Measurements from ENCODE around the gene FBXO7.

FBXO7 gene

GRCh38 chr22:32515084-32515483, 40.5 kb downstream of the FBXO7 start:
- no peak overlapping the region for H3K27ac ChIP-seq
- TF ChIP-seq CTCF (conservative IDR thresholded peaks at IDR 0.05; ENCODE audit: low read depth, low read length): no peak
- no peak overlapping the region for H3K4me2 ChIP-seq
- no peak overlapping the region for H2AFZ ChIP-seq (ENCODE audit: low read depth)
- H3K27me3 ChIP-seq (ENCODE audit: insufficient read depth, low read depth): no peaks in the 10 kb centered on the region
- no peaks in the 10 kb centered on the region for H3K36me3 ChIP-seq (ENCODE audit: insufficient read depth)
- H3K4me3 ChIP-seq (IDR thresholded peaks at IDR 0.05; ENCODE audit: insufficient read depth, low read depth, low read length): no peak overlapping the region
- no peaks in the 10 kb centered on the region for H4K20me1 ChIP-seq (ENCODE audit: insufficient read depth)
- no peaks in the 10 kb centered on the region for H3K4me1 ChIP-seq (ENCODE audit: low read depth, poor library complexity, severe bottlenecking)
- no peaks in the 10 kb centered on the region for H3K79me2 ChIP-seq (ENCODE audit: insufficient read depth, low read depth)
- H3K9ac ChIP-seq: no peak overlapping the region

GRCh38 chr22:32517488-32517887, 42.9 kb downstream of the FBXO7 start:
- Histone ChIP-seq H3K79me2 (ENCODE audit: insufficient read depth, low read depth) (no peaks in the 10 kb centered on the region), H3K4me2 (no peak overlapping the region), H2AFZ (ENCODE audit: low read depth) (no peak overlapping the region), H3K27ac (no peak overlapping the region), H3K4me3 (IDR thresholded peaks at IDR 0.05; ENCODE audit: insufficient read depth, low read depth, low read length) (no peak overlapping the region), H3K36me3 (ENCODE audit: insufficient read depth) (no peaks in the 10 kb centered on the region), H3K4me1 (ENCODE audit: low read depth, poor library complexity, severe bottlenecking) (no peaks in the 10 kb centered on the region), H4K20me1 (ENCODE audit: insufficient read depth) (no peaks in the 10 kb centered on the region), H3K9ac (no peak overlapping the region), H3K27me3 (ENCODE audit: insufficient read depth, low read depth) (no peaks in the 10 kb centered on the region)
- TF ChIP-seq CTCF (conservative IDR thresholded peaks at IDR 0.05; ENCODE audit: low read depth, low read length): no peak

GRCh38 chr22:32517921-32518320, 43.3 kb downstream of the FBXO7 start:
- H3K27ac ChIP-seq: no peak overlapping the region
- no peaks in the 10 kb centered on the region for H3K27me3 ChIP-seq (ENCODE audit: insufficient read depth, low read depth)
- H3K79me2 ChIP-seq (ENCODE audit: insufficient read depth, low read depth): no peaks in the 10 kb centered on the region
- no peaks in the 10 kb centered on the region for H3K36me3 ChIP-seq (ENCODE audit: insufficient read depth)
- H3K4me2 ChIP-seq: no peak overlapping the region
- no peaks in the 10 kb centered on the region for H4K20me1 ChIP-seq (ENCODE audit: insufficient read depth)
- H3K4me1 ChIP-seq (ENCODE audit: low read depth, poor library complexity, severe bottlenecking): no peaks in the 10 kb centered on the region
- TF ChIP-seq CTCF (conservative IDR thresholded peaks at IDR 0.05; ENCODE audit: low read depth, low read length): no peak
- H3K4me3 ChIP-seq (IDR thresholded peaks at IDR 0.05; ENCODE audit: insufficient read depth, low read depth, low read length): no peak overlapping the region
- no peak overlapping the region for H3K9ac ChIP-seq
- H2AFZ ChIP-seq (ENCODE audit: low read depth): no peak overlapping the region

GRCh38 chr22:32518381-32518780, 43.8 kb downstream of the FBXO7 start:
- H3K79me2 ChIP-seq (ENCODE audit: insufficient read depth, low read depth): no peaks in the 10 kb centered on the region
- no peak for TF ChIP-seq CTCF (conservative IDR thresholded peaks at IDR 0.05; ENCODE audit: low read depth, low read length)
- no peaks in the 10 kb centered on the region for H4K20me1 ChIP-seq (ENCODE audit: insufficient read depth)
- no peak overlapping the region for H2AFZ ChIP-seq (ENCODE audit: low read depth)
- no peaks in the 10 kb centered on the region for H3K4me1 ChIP-seq (ENCODE audit: low read depth, poor library complexity, severe bottlenecking)
- H3K27me3 ChIP-seq (ENCODE audit: insufficient read depth, low read depth): no peaks in the 10 kb centered on the region
- H3K4me2 ChIP-seq: no peak overlapping the region
- H3K9ac ChIP-seq: no peak overlapping the region
- no peaks in the 10 kb centered on the region for H3K36me3 ChIP-seq (ENCODE audit: insufficient read depth)
- no peak overlapping the region for H3K4me3 ChIP-seq (IDR thresholded peaks at IDR 0.05; ENCODE audit: insufficient read depth, low read depth, low read length)
- H3K27ac ChIP-seq: no peak overlapping the region

GRCh38 chr22:32518848-32519247, 44.2 kb downstream of the FBXO7 start:
- no peaks in the 10 kb centered on the region for H3K79me2 ChIP-seq (ENCODE audit: insufficient read depth, low read depth)
- H3K27me3 ChIP-seq (ENCODE audit: insufficient read depth, low read depth): no peaks in the 10 kb centered on the region
- TF ChIP-seq CTCF (conservative IDR thresholded peaks at IDR 0.05; ENCODE audit: low read depth, low read length): peak; percentile 34; the same call in 1 of the 2 replicates
- no peak overlapping the region for H3K27ac ChIP-seq
- H2AFZ ChIP-seq (ENCODE audit: low read depth): no peak overlapping the region
- no peaks in the 10 kb centered on the region for H3K36me3 ChIP-seq (ENCODE audit: insufficient read depth)
- no peaks in the 10 kb centered on the region for H3K4me1 ChIP-seq (ENCODE audit: low read depth, poor library complexity, severe bottlenecking)
- H3K4me3 ChIP-seq (IDR thresholded peaks at IDR 0.05; ENCODE audit: insufficient read depth, low read depth, low read length): no peak overlapping the region
- H3K4me2 ChIP-seq: no peak overlapping the region
- H4K20me1 ChIP-seq (ENCODE audit: insufficient read depth): no peaks in the 10 kb centered on the region
- H3K9ac ChIP-seq: no peak overlapping the region
